Suprapubic skin (tissue), 4 donors: ENCODE results near the gene MLXIP. TPM values are rescaled to one million over a fixed set of nuclear protein-coding genes. Genes with fewer than 3 reads are reported as not detected.

ENCODE experiments used
- DNase-seq, 2 donors: peaks; one replicate each; pipeline ENCODE4 v3.0.0-alpha.2; 2019; ENCODE audit warnings: low spot score in 2 of 2
- H3K27ac ChIP-seq: fragments of 200-600 bp; sonication (generic); one replicate; pipeline ENCODE4 v1.5.1; 2019
- H3K27me3 ChIP-seq: fragments of 200-600 bp; sonication (generic); one replicate; pipeline ENCODE4 v1.5.1; 2019
- H3K36me3 ChIP-seq: fragments of 200-600 bp; sonication (generic); one replicate; pipeline ENCODE4 v1.5.1; 2019
- H3K4me1 ChIP-seq: fragments of 200-600 bp; sonication (generic); one replicate; pipeline ENCODE4 v1.5.1; 2019
- H3K4me3 ChIP-seq: fragments of 200-600 bp; sonication (generic); one replicate; pipeline ENCODE4 v1.5.1; 2019; ENCODE audit warnings: mild to moderate bottlenecking
- H3K9me3 ChIP-seq: fragments of 200-600 bp; sonication (generic); one replicate; pipeline ENCODE4 v1.5.1; 2019
- EP300 ChIP-seq: sonication (generic); formaldehyde crosslinking; IDR thresholded peaks from one replicate; pipeline ENCODE4 v1.6.1; 2017; ENCODE audit warnings: antibody characterized with exemption
- POLR2A ChIP-seq, 2 donors: fragments of 450-650 bp; IDR thresholded peaks; one replicate each; pipeline ENCODE4 v1.6.1; 2017; ENCODE audit warnings: antibody characterized with exemption in 2 of 2, mild to moderate bottlenecking in 2 of 2, moderate library complexity in 2 of 2
- POLR2AphosphoS5 ChIP-seq, 3 donors: sonication (generic); formaldehyde crosslinking; IDR thresholded peaks; one replicate each; pipeline ENCODE4 v1.6.1; 2017; ENCODE audit warnings: antibody characterized with exemption in 3 of 3
- WGBS: methylation state at CpG from one replicate; pipeline ENCODE4 v1.1.5; 2018; 5-methylcytosine and 5-hydroxymethylcytosine counted together
- total RNA-seq, 4 donors: library from RNA; depleted of rRNA; stranded (reverse); fragments of >200 nt; gene quantifications; one replicate each; pipeline ENCODE4 v1.1.0, GENCODE V29; 2016
- TF ChIP-seq, protein P1 (sequence below), 2 donors: fragments of 200-600 bp in 1 of 2; fragments of 450-650 bp in 1 of 2; sonication (generic) in 1 of 2; IDR thresholded peaks; one replicate each; pipeline ENCODE4 v1.5.1; 2016 to 2019; ENCODE audit warnings: antibody characterized with exemption in 2 of 2, mild to moderate bottlenecking in 1 of 2, moderate library complexity in 1 of 2

The MLXIP gene
- total RNA-seq, 4 donors from 2014 or later: 25.2 to 91.4 (median 35.4) TPM

DNA sequence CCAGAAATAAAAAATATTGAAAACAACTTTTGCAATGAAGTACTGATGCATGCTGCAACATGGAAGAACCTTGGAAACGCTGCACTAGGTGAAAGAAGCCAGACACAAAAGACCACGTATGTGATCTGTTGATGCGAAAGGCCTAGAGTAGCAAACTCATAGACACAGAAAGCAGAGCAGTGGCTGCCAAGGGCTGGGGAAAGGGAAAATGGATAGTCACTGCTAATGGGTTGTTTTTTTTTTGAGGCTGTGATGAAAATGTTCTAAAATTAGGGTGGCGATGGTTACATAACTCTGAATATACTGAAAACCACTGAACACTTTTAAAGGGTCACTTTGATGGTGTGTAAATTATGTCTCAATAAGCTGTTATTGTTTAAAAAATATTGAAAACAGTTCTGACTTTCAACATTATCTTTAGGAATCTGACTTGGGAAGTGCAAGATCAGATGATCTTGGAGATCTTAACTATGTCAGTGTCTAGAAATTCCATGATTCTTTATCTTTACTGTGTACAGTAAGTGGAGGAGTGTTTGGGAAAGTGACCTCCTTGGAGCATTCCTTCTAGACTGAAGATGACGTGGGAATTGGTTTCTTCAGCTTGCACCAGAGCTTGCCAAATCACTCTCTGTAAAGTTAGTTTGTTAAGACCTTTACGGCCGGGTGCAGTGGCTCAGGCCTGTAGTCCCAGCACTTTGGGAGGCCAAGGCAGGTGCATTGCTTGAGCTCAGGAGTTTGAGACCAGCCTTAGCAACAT lies 12.4 kb downstream of the MLXIP start:
- peaks cover 77% of the 10 kb centered on the region for H3K4me1 ChIP-seq
- DNase-seq: peak in 1 of 2 donors; percentile 67
- TF ChIP-seq, protein P1, sequence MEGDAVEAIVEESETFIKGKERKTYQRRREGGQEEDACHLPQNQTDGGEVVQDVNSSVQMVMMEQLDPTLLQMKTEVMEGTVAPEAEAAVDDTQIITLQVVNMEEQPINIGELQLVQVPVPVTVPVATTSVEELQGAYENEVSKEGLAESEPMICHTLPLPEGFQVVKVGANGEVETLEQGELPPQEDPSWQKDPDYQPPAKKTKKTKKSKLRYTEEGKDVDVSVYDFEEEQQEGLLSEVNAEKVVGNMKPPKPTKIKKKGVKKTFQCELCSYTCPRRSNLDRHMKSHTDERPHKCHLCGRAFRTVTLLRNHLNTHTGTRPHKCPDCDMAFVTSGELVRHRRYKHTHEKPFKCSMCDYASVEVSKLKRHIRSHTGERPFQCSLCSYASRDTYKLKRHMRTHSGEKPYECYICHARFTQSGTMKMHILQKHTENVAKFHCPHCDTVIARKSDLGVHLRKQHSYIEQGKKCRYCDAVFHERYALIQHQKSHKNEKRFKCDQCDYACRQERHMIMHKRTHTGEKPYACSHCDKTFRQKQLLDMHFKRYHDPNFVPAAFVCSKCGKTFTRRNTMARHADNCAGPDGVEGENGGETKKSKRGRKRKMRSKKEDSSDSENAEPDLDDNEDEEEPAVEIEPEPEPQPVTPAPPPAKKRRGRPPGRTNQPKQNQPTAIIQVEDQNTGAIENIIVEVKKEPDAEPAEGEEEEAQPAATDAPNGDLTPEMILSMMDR (IDR thresholded peaks at IDR 0.05): no peak
- no peak for TF ChIP-seq POLR2A (IDR thresholded peaks at IDR 0.05)
- no peak for TF ChIP-seq EP300
- TF ChIP-seq POLR2AphosphoS5 (IDR thresholded peaks at IDR 0.05): no peak
- peak overlapping the region; percentile 14 for H3K27ac ChIP-seq
- no peaks in the 10 kb centered on the region for H3K9me3 ChIP-seq
- no peak overlapping the region for H3K4me3 ChIP-seq
- 45% methylated on average over 7 of the region's 7 CpGs for WGBS
- no peaks in the 10 kb centered on the region for H3K27me3 ChIP-seq
- peaks cover 4% of the 10 kb centered on the region for H3K36me3 ChIP-seq

DNA sequence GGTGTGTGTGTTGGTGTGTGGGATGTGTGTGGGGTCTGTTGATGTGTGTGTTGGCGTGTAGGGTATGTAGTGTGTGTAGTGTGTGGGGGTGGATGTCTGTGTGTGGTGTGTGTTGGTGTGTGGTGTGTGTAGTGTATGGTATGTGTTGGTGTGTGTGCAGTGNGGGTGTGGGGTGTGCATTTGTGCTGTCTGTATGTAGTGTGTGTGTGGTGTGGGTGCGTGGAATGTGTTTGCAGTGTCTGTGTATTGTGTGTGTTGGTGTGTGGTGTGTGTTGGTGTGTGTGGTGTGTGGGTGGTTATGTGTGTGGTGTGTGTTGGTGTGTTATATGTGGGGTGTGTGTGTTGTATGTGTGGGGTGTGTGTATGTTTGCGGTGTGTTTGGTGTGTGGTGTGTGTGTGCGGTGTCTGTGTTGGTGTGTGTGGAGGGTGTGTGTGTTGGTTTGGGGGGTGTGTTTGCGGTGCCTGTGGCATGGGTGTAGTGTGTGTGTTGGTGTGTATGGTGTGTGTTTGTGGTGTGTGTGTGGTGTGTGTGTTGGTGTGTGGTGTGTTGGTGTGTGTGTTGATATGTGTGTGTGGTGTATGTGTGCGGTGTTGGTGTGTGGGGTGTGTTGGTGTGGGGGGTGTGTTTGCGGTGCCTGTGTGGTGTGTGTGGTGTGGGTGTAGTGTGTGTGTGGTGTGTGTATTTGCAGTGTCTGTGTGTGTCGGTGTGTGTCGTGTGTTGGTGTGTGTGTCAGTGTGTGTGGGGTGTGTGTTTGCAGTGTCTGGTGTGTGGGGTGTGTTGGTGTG lies 14.7 kb downstream of the MLXIP start:
- peaks cover 77% of the 10 kb centered on the region for H3K4me1 ChIP-seq
- DNase-seq: peak in 1 of 2 donors; percentile 47
- TF ChIP-seq, protein P1 (IDR thresholded peaks at IDR 0.05): no peak
- TF ChIP-seq POLR2AphosphoS5 (IDR thresholded peaks at IDR 0.05) (no peak), EP300 (no peak), POLR2A (IDR thresholded peaks at IDR 0.05) (no peak)
- no peaks in the 10 kb centered on the region for H3K27me3 ChIP-seq
- H3K9me3 ChIP-seq: no peaks in the 10 kb centered on the region
- 91% methylated on average over 9 of the region's 9 CpGs for WGBS
- H3K36me3 ChIP-seq: no peaks in the 10 kb centered on the region
- H3K27ac ChIP-seq: no peak overlapping the region
- H3K4me3 ChIP-seq: no peak overlapping the region

DNA sequence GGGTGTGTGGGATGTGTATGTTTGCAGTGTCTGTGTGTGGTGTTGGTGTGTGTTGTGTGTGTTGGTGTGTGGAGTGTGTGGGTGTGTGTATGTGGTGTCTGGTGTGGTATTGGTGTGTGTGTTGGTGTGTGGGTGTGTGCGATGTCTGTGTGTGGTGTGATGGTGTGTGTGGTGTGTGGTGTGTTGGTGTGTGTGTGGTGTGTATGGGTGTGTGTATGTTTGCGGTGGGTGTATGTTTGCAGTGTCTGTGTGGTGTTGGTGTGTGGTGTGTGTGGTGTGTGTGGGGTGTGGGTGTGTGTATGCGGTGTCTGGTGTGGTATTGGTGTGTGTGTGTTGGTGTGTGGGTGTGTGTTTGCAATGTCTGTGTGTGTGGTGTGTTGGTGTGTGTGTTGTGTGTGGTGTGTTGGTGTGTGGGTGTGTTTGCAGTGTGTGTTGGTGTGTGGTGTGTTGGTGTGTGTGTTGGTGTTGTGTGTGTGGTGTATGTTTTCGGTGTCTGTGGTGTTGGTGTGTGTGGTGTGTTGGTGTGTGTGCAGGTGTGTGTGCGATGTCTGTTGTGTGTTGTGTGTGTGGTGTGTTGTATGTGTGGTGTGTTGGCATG lies 15.7 kb downstream of the MLXIP start:
- 96% methylated on average over 5 of the region's 5 CpGs for WGBS
- Histone ChIP-seq H3K9me3 (no peaks in the 10 kb centered on the region), H3K27me3 (no peaks in the 10 kb centered on the region), H3K4me3 (no peak overlapping the region), H3K36me3 (no peaks in the 10 kb centered on the region), H3K27ac (peak overlapping the region; percentile 48), H3K4me1 (peaks cover 84% of the 10 kb centered on the region)
- TF ChIP-seq POLR2A (IDR thresholded peaks at IDR 0.05): no peak
- no peak for TF ChIP-seq EP300
- TF ChIP-seq, protein P1 (IDR thresholded peaks at IDR 0.05): no peak
- no peak for TF ChIP-seq POLR2AphosphoS5 (IDR thresholded peaks at IDR 0.05)
- DNase-seq: peak in 1 of 2 donors; percentile 19

DNA sequence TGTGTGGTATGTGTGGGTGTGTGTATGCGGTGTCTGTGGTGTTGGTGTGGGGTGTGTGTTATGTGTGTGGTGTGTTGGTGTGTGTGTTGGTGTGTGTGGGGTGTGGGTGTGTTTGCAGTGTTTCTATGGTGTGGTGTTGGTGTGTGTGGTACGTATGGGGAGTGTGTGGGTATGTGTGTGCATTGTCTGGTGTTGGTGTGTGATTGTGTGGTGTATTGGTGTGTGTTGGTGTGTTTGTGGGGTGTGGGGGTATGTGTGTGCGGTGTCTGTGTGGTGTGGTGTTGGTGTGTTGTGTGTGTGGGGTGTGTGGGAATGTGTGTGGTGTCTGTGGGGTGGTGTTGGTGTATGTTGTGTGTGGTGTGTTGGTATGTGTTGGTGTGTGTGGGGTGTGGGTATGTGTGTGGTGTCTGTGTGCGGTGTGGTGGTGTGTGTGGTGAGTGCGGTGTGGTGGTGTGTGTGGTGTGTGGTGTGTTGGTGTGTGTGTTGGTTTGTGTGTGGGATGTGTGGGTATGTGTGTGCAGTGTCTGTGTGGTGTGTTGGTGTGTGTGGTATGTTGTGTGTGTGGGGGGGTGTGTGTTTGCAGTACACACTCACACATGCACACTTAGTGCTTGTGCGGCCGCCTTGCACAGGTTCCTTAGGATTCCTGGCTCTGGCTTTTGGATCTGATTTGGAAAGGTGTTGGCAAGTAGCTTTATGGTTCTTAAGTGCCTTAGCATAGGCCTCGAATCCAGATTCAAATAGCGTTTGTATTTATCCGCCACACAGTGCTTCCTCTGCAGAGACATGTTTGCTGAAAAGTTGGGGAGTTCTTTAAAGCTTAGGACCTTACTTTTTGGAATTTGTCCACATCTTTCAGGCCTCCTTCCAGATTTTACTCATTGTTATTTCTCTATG lies 16.4 kb downstream of the MLXIP start:
- no peak overlapping the region for H3K4me3 ChIP-seq
- 52% methylated on average over 10 of the region's 10 CpGs for WGBS
- H3K27ac ChIP-seq: peak overlapping the region; percentile 48
- no peaks in the 10 kb centered on the region for H3K9me3 ChIP-seq
- H3K27me3 ChIP-seq: no peaks in the 10 kb centered on the region
- TF ChIP-seq, protein P1 (IDR thresholded peaks at IDR 0.05): no peak
- TF ChIP-seq POLR2AphosphoS5 (IDR thresholded peaks at IDR 0.05) (no peak), EP300 (no peak), POLR2A (IDR thresholded peaks at IDR 0.05) (no peak)
- H3K4me1 ChIP-seq: peaks cover 86% of the 10 kb centered on the region
- no peaks in the 10 kb centered on the region for H3K36me3 ChIP-seq
- DNase-seq: peak in 1 of 2 donors; percentile 35
